ENCODE measurements around the gene KIF12.

The KIF12 gene

GRCh38 chr9:114098021-114098935, 814 bp downstream of the KIF12 start:
- Histone ChIP-seq H3K4me1 (ENCODE audit: control insufficient read depth in 1 of 2, insufficient read depth in 2 of 2, low read length in 2 of 2) (peaks cover 0 to 12% of the 10 kb centered on the region in 2 donors), H3K36me3 (ENCODE audit: control insufficient read depth in 1 of 2, insufficient read depth in 2 of 2, low read length in 2 of 2) (no peaks in the 10 kb centered on the region), H3K27ac (ENCODE audit: low read length) (peak overlapping the region; percentile 39), H3K9me3 (ENCODE audit: control insufficient read depth in 1 of 2, low read length in 2 of 2) (peaks cover 0 to 3% of the 10 kb centered on the region in 2 donors), H3K4me3 (ENCODE audit: low read depth in 1 of 2, low read length in 2 of 2) (peak overlapping the region; percentile 37 to 54), H3K27me3 (ENCODE audit: low read depth, low read length) (peaks cover 12% of the 10 kb centered on the region)

GRCh38 chr9:114097613-114098020, 1.5 kb downstream of the KIF12 start:
- peaks cover 0 to 3% of the 10 kb centered on the region in 2 donors for H3K9me3 ChIP-seq (ENCODE audit: control insufficient read depth in 1 of 2, low read length in 2 of 2)
- peak overlapping the region; percentile 37 to 54 for H3K4me3 ChIP-seq (ENCODE audit: low read depth in 1 of 2, low read length in 2 of 2)
- H3K4me1 ChIP-seq (ENCODE audit: control insufficient read depth in 1 of 2, insufficient read depth in 2 of 2, low read length in 2 of 2), result peaks cover 0 to 12% of the 10 kb centered on the region in 2 donors
- no peaks in the 10 kb centered on the region for H3K36me3 ChIP-seq (ENCODE audit: control insufficient read depth in 1 of 2, insufficient read depth in 2 of 2, low read length in 2 of 2)
- peaks cover 12% of the 10 kb centered on the region for H3K27me3 ChIP-seq (ENCODE audit: low read depth, low read length)
- H3K27ac ChIP-seq (ENCODE audit: low read length), result no peak overlapping the region

- peak overlapping the region in 1 of 2 donors; percentile 37 for H3K4me3 ChIP-seq (ENCODE audit: low read depth in 1 of 2, low read length in 2 of 2)
- no peaks in the 10 kb centered on the region for H3K36me3 ChIP-seq (ENCODE audit: control insufficient read depth in 1 of 2, insufficient read depth in 2 of 2, low read length in 2 of 2)
Measured at GRCh38 chr9:114096866-114097612, 2.1 kb downstream of the KIF12 start.

GRCh38 chr9:114096041-114096511, 3.0 kb downstream of the KIF12 start:
- Histone ChIP-seq H3K4me3 (ENCODE audit: low read depth in 1 of 2, low read length in 2 of 2) (no peak overlapping the region), H3K9me3 (ENCODE audit: control insufficient read depth in 1 of 2, low read length in 2 of 2) (no peaks in the 10 kb centered on the region), H3K36me3 (ENCODE audit: control insufficient read depth in 1 of 2, insufficient read depth in 2 of 2, low read length in 2 of 2) (no peaks in the 10 kb centered on the region), H3K27ac (ENCODE audit: low read length) (no peak overlapping the region), H3K27me3 (ENCODE audit: low read depth, low read length) (peaks cover 12% of the 10 kb centered on the region), H3K4me1 (ENCODE audit: control insufficient read depth in 1 of 2, insufficient read depth in 2 of 2, low read length in 2 of 2) (peaks cover 0 to 12% of the 10 kb centered on the region in 2 donors)

More at GRCh38 chr9:114096866-114097612, 2.1 kb downstream of the KIF12 start:
- peaks cover 0 to 12% of the 10 kb centered on the region in 2 donors for H3K4me1 ChIP-seq (ENCODE audit: control insufficient read depth in 1 of 2, insufficient read depth in 2 of 2, low read length in 2 of 2)
- peaks cover 0 to 2% of the 10 kb centered on the region in 2 donors for H3K9me3 ChIP-seq (ENCODE audit: control insufficient read depth in 1 of 2, low read length in 2 of 2)
- no peak overlapping the region for H3K27ac ChIP-seq (ENCODE audit: low read length)
- H3K27me3 ChIP-seq (ENCODE audit: low read depth, low read length), result peaks cover 12% of the 10 kb centered on the region

GRCh38 chr9:114094971-114095370, 4.1 kb downstream of the KIF12 start:
- Histone ChIP-seq H3K4me3 (ENCODE audit: low read depth in 1 of 2, low read length in 2 of 2) (no peak overlapping the region), H3K4me1 (ENCODE audit: control insufficient read depth in 1 of 2, insufficient read depth in 2 of 2, low read length in 2 of 2) (peaks cover 0 to 12% of the 10 kb centered on the region in 2 donors), H3K27ac (ENCODE audit: low read length) (no peak overlapping the region), H3K36me3 (ENCODE audit: control insufficient read depth in 1 of 2, insufficient read depth in 2 of 2, low read length in 2 of 2) (no peaks in the 10 kb centered on the region), H3K27me3 (ENCODE audit: low read depth, low read length) (peaks cover 12% of the 10 kb centered on the region), H3K9me3 (ENCODE audit: control insufficient read depth in 1 of 2, low read length in 2 of 2) (no peaks in the 10 kb centered on the region)

GRCh38 chr9:114093761-114094505, 5.2 kb downstream of the KIF12 start:
- no peaks in the 10 kb centered on the region for H3K9me3 ChIP-seq (ENCODE audit: control insufficient read depth in 1 of 2, low read length in 2 of 2)

GRCh38 chr9:114093031-114093471, 6.0 kb downstream of the KIF12 start:
- Histone ChIP-seq H3K36me3 (ENCODE audit: control insufficient read depth in 1 of 2, insufficient read depth in 2 of 2, low read length in 2 of 2) (no peaks in the 10 kb centered on the region), H3K9me3 (ENCODE audit: control insufficient read depth in 1 of 2, low read length in 2 of 2) (no peaks in the 10 kb centered on the region), H3K27me3 (ENCODE audit: low read depth, low read length) (peaks cover 11% of the 10 kb centered on the region), H3K4me1 (ENCODE audit: control insufficient read depth in 1 of 2, insufficient read depth in 2 of 2, low read length in 2 of 2) (peaks cover 0 to 6% of the 10 kb centered on the region in 2 donors), H3K27ac (ENCODE audit: low read length) (no peak overlapping the region), H3K4me3 (ENCODE audit: low read depth in 1 of 2, low read length in 2 of 2) (no peak overlapping the region)

More at GRCh38 chr9:114093761-114094505, 5.2 kb downstream of the KIF12 start:
- H3K4me1 ChIP-seq (ENCODE audit: control insufficient read depth in 1 of 2, insufficient read depth in 2 of 2, low read length in 2 of 2), result peaks cover 0 to 10% of the 10 kb centered on the region in 2 donors
- no peak overlapping the region for H3K27ac ChIP-seq (ENCODE audit: low read length)
- H3K27me3 ChIP-seq (ENCODE audit: low read depth, low read length), result peaks cover 12% of the 10 kb centered on the region
- no peak overlapping the region for H3K4me3 ChIP-seq (ENCODE audit: low read depth in 1 of 2, low read length in 2 of 2)
- H3K36me3 ChIP-seq (ENCODE audit: control insufficient read depth in 1 of 2, insufficient read depth in 2 of 2, low read length in 2 of 2), result no peaks in the 10 kb centered on the region

GRCh38 chr9:114092336-114092735, 6.8 kb downstream of the KIF12 start:
- Histone ChIP-seq H3K27me3 (ENCODE audit: low read depth, low read length) (peaks cover 4% of the 10 kb centered on the region), H3K9me3 (ENCODE audit: control insufficient read depth in 1 of 2, low read length in 2 of 2) (no peaks in the 10 kb centered on the region), H3K27ac (ENCODE audit: low read length) (no peak overlapping the region), H3K4me3 (ENCODE audit: low read depth in 1 of 2, low read length in 2 of 2) (no peak overlapping the region), H3K4me1 (ENCODE audit: control insufficient read depth in 1 of 2, insufficient read depth in 2 of 2, low read length in 2 of 2) (no peaks in the 10 kb centered on the region), H3K36me3 (ENCODE audit: control insufficient read depth in 1 of 2, insufficient read depth in 2 of 2, low read length in 2 of 2) (no peaks in the 10 kb centered on the region)

- Histone ChIP-seq H3K4me1 (ENCODE audit: control insufficient read depth in 1 of 2, insufficient read depth in 2 of 2, low read length in 2 of 2) (no peaks in the 10 kb centered on the region), H3K9me3 (ENCODE audit: control insufficient read depth in 1 of 2, low read length in 2 of 2) (no peaks in the 10 kb centered on the region), H3K27ac (ENCODE audit: low read length) (no peak overlapping the region), H3K27me3 (ENCODE audit: low read depth, low read length) (peaks cover 4% of the 10 kb centered on the region), H3K4me3 (ENCODE audit: low read depth in 1 of 2, low read length in 2 of 2) (no peak overlapping the region), H3K36me3 (ENCODE audit: control insufficient read depth in 1 of 2, insufficient read depth in 2 of 2, low read length in 2 of 2) (no peaks in the 10 kb centered on the region)
Measured at GRCh38 chr9:114091711-114092110, 7.4 kb downstream of the KIF12 start.

- Histone ChIP-seq H3K27me3 (ENCODE audit: low read depth, low read length) (no peaks in the 10 kb centered on the region), H3K27ac (ENCODE audit: low read length) (no peak overlapping the region), H3K36me3 (ENCODE audit: control insufficient read depth in 1 of 2, insufficient read depth in 2 of 2, low read length in 2 of 2) (no peaks in the 10 kb centered on the region), H3K9me3 (ENCODE audit: control insufficient read depth in 1 of 2, low read length in 2 of 2) (no peaks in the 10 kb centered on the region), H3K4me1 (ENCODE audit: control insufficient read depth in 1 of 2, insufficient read depth in 2 of 2, low read length in 2 of 2) (no peaks in the 10 kb centered on the region), H3K4me3 (ENCODE audit: low read depth in 1 of 2, low read length in 2 of 2) (no peak overlapping the region)
Measured at GRCh38 chr9:114090798-114091197, 8.3 kb downstream of the KIF12 start.
